HCT116 (cell line): ENCODE results near the gene SAMD13. TPM values are rescaled to one million over a fixed set of nuclear protein-coding genes. Genes with fewer than 3 reads are reported as not detected.
A peak's percentile ranks its signal among the peaks of the same experiment; 100 is the strongest.

Experiments
- ATAC-seq: fragments of 200-7000 bp; cut with Tn5 transposase; 2 replicates; pipeline ENCODE4 v1.9.1; 2020; ENCODE audit warnings: mild to moderate bottlenecking, moderate library complexity
- BruUV-seq: library from RNA; stranded (reverse); fragments of 400-500 nt; replicated peaks from 2 replicates; lab custom pipeline; 2021; lab: Mats Ljungman, UMichigan
- CTCF ChIA-PET: fragments of 300-600 bp; sonication (Branson Sonifier 250); formaldehyde crosslinking; loops from one replicate; lab custom pipeline; 2021; ENCODE audit warnings: antibody characterized with exemption; lab: Charles Lee
- POLR2A ChIA-PET: fragments of 300-600, 350-600 bp; sonication (Branson Sonifier 250); formaldehyde crosslinking; loops from one replicate; lab custom pipeline; 2021; ENCODE audit warnings: antibody characterized with exemption; lab: Charles Lee
- RAD21 ChIA-PET, 2 experiments: fragments of 300-600 bp; sonication (Branson Sonifier 250); formaldehyde crosslinking; loops; one replicate each; lab custom pipeline; 2023; ENCODE audit warnings: low total read pairs in 2 of 2; ENCODE audit not compliant: uncharacterized antibody in 2 of 2, unreplicated experiment in 2 of 2, low non-redundant PET in 1 of 2; lab: Charles Lee
- DNase-seq: peaks from one replicate; pipeline ENCODE4 v3.0.0-alpha.2; 2010; ENCODE audit warnings: low read depth, low spot score
- H2AFZ ChIP-seq: fragments of 200-600 bp; shearing (Covaris generic), sonication (generic); 2 replicates; pipeline ENCODE4 v1.6.1; 2017; ENCODE audit warnings: low read depth, mixed run types, mixed read lengths, antibody characterized with exemption, low read length; ENCODE audit not compliant: poor library complexity, severe bottlenecking
- H3K27ac ChIP-seq: 2 replicates; pipeline ENCODE4 v1.5.1; 2012; ENCODE audit warnings: low read depth, low read length
- H3K27me3 ChIP-seq: fragments of 200-600 bp; sonication (generic); 2 replicates; pipeline ENCODE4 v1.6.1; 2016; ENCODE audit warnings: mixed run types, low read length, mixed read lengths; ENCODE audit not compliant: insufficient read depth
- H3K36me3 ChIP-seq, 2 experiments: fragments of 200-500 bp in 1 of 2; fragments of 200-600 bp in 1 of 2; sonication (Bioruptor generic) in 1 of 2; sonication (generic) in 1 of 2; 2 replicates each; pipeline versions ENCODE4 v1.5.1 to v1.6.1; 2014 to 2016; ENCODE audit warnings: low read length in 2 of 2, inconsistent platforms in 1 of 2, mixed read lengths in 1 of 2, mixed run types in 1 of 2; ENCODE audit not compliant: insufficient read depth in 2 of 2, control insufficient read depth in 1 of 2
- H3K4me1 ChIP-seq, 2 experiments: fragments of 200-600 bp in 1 of 2; sonication (generic) in 1 of 2; 2 replicates each; pipeline versions ENCODE4 v1.5.1 to v1.6.1; 2012 to 2017; ENCODE audit warnings: low read length in 2 of 2, inconsistent platforms in 1 of 2, mild to moderate bottlenecking in 1 of 2, mixed read lengths in 1 of 2, mixed run types in 1 of 2, moderate library complexity in 1 of 2; ENCODE audit not compliant: insufficient read depth in 2 of 2, control insufficient read depth in 1 of 2
- H3K4me2 ChIP-seq: fragments of 200-600 bp; sonication (generic); 2 replicates; pipeline ENCODE4 v1.6.1; 2017; ENCODE audit warnings: mixed run types, low read length, mixed read lengths
- H3K4me3 ChIP-seq, 2 experiments: fragments of 200-600 bp in 1 of 2; sonication (generic) in 1 of 2; replicated peaks in 1 of 2; 2 replicates each; pipeline ENCODE4 v1.5.1; 2011 to 2016; ENCODE audit warnings: low read length in 2 of 2, control low read depth in 1 of 2, low read depth in 1 of 2, mild to moderate bottlenecking in 1 of 2, mixed read lengths in 1 of 2, mixed run types in 1 of 2
- H3K79me2 ChIP-seq: fragments of 200-600 bp; sonication (generic); 2 replicates; pipeline ENCODE4 v1.6.1; 2017; ENCODE audit warnings: mild to moderate bottlenecking, mixed run types, low read length, moderate library complexity, mixed read lengths; ENCODE audit not compliant: insufficient read depth
- H3K9ac ChIP-seq: fragments of 200-600 bp; sonication (generic); 2 replicates; pipeline ENCODE4 v1.6.1; 2016; ENCODE audit warnings: low read length, mixed read lengths
- H3K9me2 ChIP-seq: fragments of 200-600 bp; sonication (generic), shearing (Covaris generic); 2 replicates; pipeline ENCODE4 v1.6.1; 2017; ENCODE audit warnings: mixed run types, mild to moderate bottlenecking, moderate library complexity; ENCODE audit not compliant: insufficient read depth
- H3K9me3 ChIP-seq, 2 experiments: fragments of 200-500 bp in 1 of 2; fragments of 200-600 bp in 1 of 2; sonication (Bioruptor generic) in 1 of 2; sonication (generic) in 1 of 2; 2 replicates each; pipeline ENCODE4 v1.6.1; 2014 to 2017; ENCODE audit warnings: low read length in 2 of 2, mixed read lengths in 2 of 2, inconsistent platforms in 1 of 2, low read depth in 1 of 2, mild to moderate bottlenecking in 1 of 2, mixed run types in 1 of 2, moderate library complexity in 1 of 2; ENCODE audit not compliant: control insufficient read depth in 1 of 2, insufficient read depth in 1 of 2
- H4K20me1 ChIP-seq: fragments of 200-600 bp; sonication (generic), shearing (Covaris generic); 2 replicates; pipeline ENCODE4 v1.6.1; 2017; ENCODE audit warnings: mixed run types, mild to moderate bottlenecking, moderate library complexity; ENCODE audit not compliant: insufficient read depth
- ATF3 ChIP-seq: IDR thresholded peaks from 2 replicates; pipeline ENCODE4 v1.6.1; 2012
- CBX3 ChIP-seq: IDR thresholded peaks from 2 replicates; pipeline ENCODE4 v1.6.1; 2012; ENCODE audit warnings: low read depth
- CEBPB ChIP-seq: IDR thresholded peaks from 2 replicates; pipeline ENCODE4 v1.6.1; 2012; ENCODE audit warnings: low read depth
- CTCF ChIP-seq, 3 experiments: fragments of 200-600 bp in 1 of 3; sonication (generic) in 1 of 3; IDR thresholded peaks in 2 of 3; conservative IDR thresholded peaks in 1 of 3; 2 replicates each; pipeline ENCODE4 v1.5.1; 2012 to 2017; ENCODE audit warnings: low read depth in 2 of 3, low read length in 2 of 3, antibody characterized with exemption in 1 of 3, borderline replicate concordance in 1 of 3, control low read depth in 1 of 3, mild to moderate bottlenecking in 1 of 3, mixed read lengths in 1 of 3, mixed run types in 1 of 3, moderate library complexity in 1 of 3; ENCODE audit not compliant: insufficient read depth in 1 of 3
- FOSL1 ChIP-seq: IDR thresholded peaks from 2 replicates; pipeline ENCODE4 v1.6.1; 2012; ENCODE audit warnings: low read depth
- JUND ChIP-seq: IDR thresholded peaks from 2 replicates; pipeline ENCODE4 v1.6.1; 2012
- MAX ChIP-seq: IDR thresholded peaks from 2 replicates; pipeline ENCODE4 v1.6.1; 2012
- POLR2A ChIP-seq: IDR thresholded peaks from 2 replicates; pipeline ENCODE4 v1.7.0; 2011; ENCODE audit warnings: borderline replicate concordance; ENCODE audit not compliant: insufficient read depth, insufficient read length; ENCODE audit errors: extremely low read depth
- POLR2AphosphoS5 ChIP-seq: IDR thresholded peaks from 2 replicates; pipeline ENCODE4 v1.6.1; 2011; ENCODE audit warnings: mild to moderate bottlenecking, low read depth, low read length, moderate library complexity
- SIN3A ChIP-seq: IDR thresholded peaks from 2 replicates; pipeline ENCODE4 v1.6.1; 2012; ENCODE audit warnings: low read depth
- SP1 ChIP-seq: IDR thresholded peaks from 2 replicates; pipeline ENCODE4 v1.6.1; 2012; ENCODE audit warnings: low read depth
- SRF ChIP-seq: IDR thresholded peaks from 2 replicates; pipeline ENCODE4 v1.6.1; 2012; ENCODE audit warnings: low read depth
- ZBTB33 ChIP-seq: IDR thresholded peaks from 2 replicates; pipeline ENCODE4 v1.6.1; 2011; ENCODE audit warnings: mild to moderate bottlenecking, low read length, moderate library complexity; ENCODE audit not compliant: insufficient replicate concordance; ENCODE audit errors: extremely low read depth
- ZFX ChIP-seq: fragments of 450-650 bp; IDR thresholded peaks from 2 replicates; pipeline ENCODE4 v1.6.1; 2017
- intact Hi-C: fragments of 100-400 bp; cut with micrococcal nuclease; formaldehyde crosslinking; loops from 2 replicates; pipeline ENCODE4 v1.10.0; 2022
- total RNA-seq: library from RNA; stranded (reverse); gene quantifications from one replicate; pipeline ENCODE4 v1.2.1, GENCODE V29; 2021; ENCODE audit not compliant: unreplicated experiment

Gene SAMD13
- total RNA-seq, 1 experiment from 2014 or later: 14.9 TPM

- peak; percentile 56 for TF ChIP-seq CEBPB
- TF ChIP-seq FOSL1: no peak
- H4K20me1 ChIP-seq: no peaks in the 10 kb centered on the region
- no peak overlapping the region for H3K27ac ChIP-seq
- H3K79me2 ChIP-seq: no peaks in the 10 kb centered on the region
- ChIA-PET CTCF (no interaction called here), RAD21 (no interaction called here), POLR2A (interaction anchor here (0.8 to 1.1 kb wide), 2 partner anchors 8 to 40 kb away, joined by 3 read pairs; no protein-coding TSS in a partner anchor)
- no peak overlapping the region for H3K9ac ChIP-seq
- peaks cover 27 to 40% of the 10 kb centered on the region in 2 experiments for H3K4me1 ChIP-seq
- BruUV-seq: no TSS peak
- H2AFZ ChIP-seq: peak overlapping the region; percentile 42
- DNase-seq (no peak), ATAC-seq (peak; percentile 42)
- intact Hi-C loops: no loop called here
- no peaks in the 10 kb centered on the region for H3K9me3 ChIP-seq
- H3K4me3 ChIP-seq: no peak overlapping the region
- no peaks in the 10 kb centered on the region for H3K9me2 ChIP-seq
- H3K4me2 ChIP-seq: peak overlapping the region; percentile 26; the same call in 1 of the 2 replicates
- H3K27me3 ChIP-seq: no peaks in the 10 kb centered on the region
- H3K36me3 ChIP-seq: no peaks in the 10 kb centered on the region
Observed at GRCh38 chr1:84379138-84379916, 77.8 kb downstream of the SAMD13 start.

- Histone ChIP-seq H3K79me2 (no peaks in the 10 kb centered on the region), H3K4me3 (no peak overlapping the region), H3K9me2 (no peaks in the 10 kb centered on the region), H3K27ac (no peak overlapping the region), H3K27me3 (no peaks in the 10 kb centered on the region), H2AFZ (peak overlapping the region; percentile 42), H3K36me3 (no peaks in the 10 kb centered on the region), H4K20me1 (no peaks in the 10 kb centered on the region), H3K9ac (no peak overlapping the region), H3K4me1 (peaks cover 27 to 40% of the 10 kb centered on the region in 2 experiments), H3K9me3 (no peaks in the 10 kb centered on the region), H3K4me2 (peak overlapping the region; percentile 26; the same call in 1 of the 2 replicates)
- intact Hi-C loops: no loop called here
- RAD21 ChIA-PET: no interaction called here
- TF ChIP-seq SP1: no peak
- TF ChIP-seq POLR2A: no peak
- TF ChIP-seq CTCF (IDR thresholded peaks at IDR 0.05 in 2 of 3, conservative IDR thresholded peaks at IDR 0.05 in 1 of 3; ENCODE audit: borderline replicate concordance in 1 of 3, insufficient read depth in 1 of 3, low read depth in 2 of 3, low read length in 2 of 3): no peak
- TF ChIP-seq ATF3: no peak
- no peak for TF ChIP-seq ZBTB33
- TF ChIP-seq CEBPB: no peak
- no peak for TF ChIP-seq FOSL1
- no peak for TF ChIP-seq CBX3
- TF ChIP-seq SRF: no peak
- TF ChIP-seq MAX: no peak
- TF ChIP-seq POLR2AphosphoS5: no peak
- no peak for TF ChIP-seq JUND
- TF ChIP-seq ZFX: no peak
- no peak for TF ChIP-seq SIN3A
- no peak for ATAC-seq
- POLR2A ChIA-PET: no interaction called here
- CTCF ChIA-PET: no interaction called here
- no peak for DNase-seq
- no TSS peak for BruUV-seq
Observed at GRCh38 chr1:84379917-84380180, 78.3 kb downstream of the SAMD13 start.
